ENCODE data around the gene GHDC. TPM values are rescaled to one million over a fixed set of nuclear protein-coding genes. Genes with fewer than 3 reads are reported as not detected.
A peak's percentile ranks its signal among the peaks of the same experiment; 100 is the strongest.
"Not testable (repeated sequence)": the region's sequence is repeated elsewhere in the genome, so short reads cannot be mapped to it uniquely, and the experiment has no call there.

The GHDC gene
- total RNA-seq, 1 donor from 2014 or later: 6.9 TPM

GRCh38 chr17:42203354-42203753 is 9.1 kb upstream of the GHDC start:
- FAIRE-seq (no peak), DNase-seq (ENCODE audit: low spot score in 2 of 2) (no peak)

- DNase-seq (ENCODE audit: low spot score in 2 of 2): no peak
- FAIRE-seq: no peak
These were observed 8.4 kb upstream of the GHDC start for GRCh38 chr17:42202696-42203095.

DNA sequence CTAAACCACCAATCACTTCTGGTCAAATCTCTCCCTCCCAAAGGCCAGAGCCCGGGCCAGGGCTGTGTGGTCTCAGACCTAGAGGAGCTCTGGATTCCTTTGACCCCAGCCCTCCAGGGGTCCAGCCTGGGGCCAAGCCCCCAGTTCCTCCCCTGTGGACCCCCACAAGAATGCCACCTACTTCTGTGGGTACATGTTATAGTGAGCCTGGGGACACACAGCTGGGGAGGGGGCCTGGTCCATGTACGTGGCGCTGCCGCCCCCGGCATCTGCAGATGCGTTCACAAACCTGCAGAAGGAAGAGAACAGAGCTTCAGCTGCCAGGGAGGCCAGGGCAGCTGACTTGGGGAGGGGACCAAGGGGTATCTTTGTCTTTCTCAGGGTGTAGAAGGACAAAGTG is 7.9 kb upstream of the GHDC start:
- FAIRE-seq (no peak), DNase-seq (ENCODE audit: low spot score in 2 of 2) (no peak)

DNA sequence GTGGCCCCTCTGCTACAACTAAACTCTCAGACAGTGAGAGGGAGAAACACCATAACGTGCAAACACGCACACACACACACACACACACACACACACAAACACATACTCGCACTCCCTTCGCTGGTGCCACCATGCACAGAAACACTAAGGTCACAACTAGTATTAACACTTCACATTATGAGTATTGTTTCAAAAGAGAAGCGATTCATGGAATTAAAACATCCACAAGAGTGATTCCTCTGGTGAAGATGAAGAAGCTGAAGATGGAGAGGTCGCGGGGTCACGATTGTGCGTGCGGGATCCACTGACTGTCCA is 7.1 kb upstream of the GHDC start:
- DNase-seq (ENCODE audit: low spot score in 2 of 2) (no peak), FAIRE-seq (no peak)

- no peak for FAIRE-seq
- peak in 1 of 2 donors; percentile 42 for DNase-seq (ENCODE audit: low spot score in 2 of 2)
These were observed 6.6 kb upstream of the GHDC start for GRCh38 chr17:42200706-42201457.

DNA sequence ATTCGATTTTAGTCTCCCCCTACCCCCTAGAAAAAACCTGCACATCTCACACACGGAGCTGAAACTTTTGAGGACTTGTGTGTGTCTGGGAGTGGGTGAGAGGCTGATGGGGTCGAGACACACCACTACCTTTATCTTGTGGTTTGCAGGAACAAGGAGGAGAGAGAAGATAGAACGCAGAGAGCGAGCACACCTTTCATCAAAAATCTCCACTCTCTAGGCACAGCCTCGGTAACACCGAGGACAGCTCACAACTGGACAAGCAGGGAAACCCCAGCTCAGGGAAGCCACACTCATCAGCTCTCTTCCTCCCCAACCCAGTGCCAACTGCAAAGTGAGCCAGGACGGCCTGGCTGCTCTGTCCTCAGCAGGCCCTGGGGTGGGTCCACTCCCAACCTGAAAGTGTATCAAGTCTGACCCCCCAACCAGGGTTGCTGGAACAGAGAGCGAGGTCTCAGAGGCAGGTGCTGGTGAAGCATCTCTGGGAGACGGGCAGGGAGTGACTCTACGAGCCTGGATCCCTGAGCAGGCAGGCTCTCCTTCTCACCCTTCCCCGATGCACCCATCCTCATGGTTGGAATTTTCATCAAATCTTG is 5.2 kb upstream of the GHDC start:
- FAIRE-seq: no peak
- no peak for DNase-seq (ENCODE audit: low spot score in 2 of 2)

- no peak for DNase-seq (ENCODE audit: low spot score in 2 of 2)
- no peak for FAIRE-seq
These were observed 4.6 kb upstream of the GHDC start for GRCh38 chr17:42198897-42199296.

DNA sequence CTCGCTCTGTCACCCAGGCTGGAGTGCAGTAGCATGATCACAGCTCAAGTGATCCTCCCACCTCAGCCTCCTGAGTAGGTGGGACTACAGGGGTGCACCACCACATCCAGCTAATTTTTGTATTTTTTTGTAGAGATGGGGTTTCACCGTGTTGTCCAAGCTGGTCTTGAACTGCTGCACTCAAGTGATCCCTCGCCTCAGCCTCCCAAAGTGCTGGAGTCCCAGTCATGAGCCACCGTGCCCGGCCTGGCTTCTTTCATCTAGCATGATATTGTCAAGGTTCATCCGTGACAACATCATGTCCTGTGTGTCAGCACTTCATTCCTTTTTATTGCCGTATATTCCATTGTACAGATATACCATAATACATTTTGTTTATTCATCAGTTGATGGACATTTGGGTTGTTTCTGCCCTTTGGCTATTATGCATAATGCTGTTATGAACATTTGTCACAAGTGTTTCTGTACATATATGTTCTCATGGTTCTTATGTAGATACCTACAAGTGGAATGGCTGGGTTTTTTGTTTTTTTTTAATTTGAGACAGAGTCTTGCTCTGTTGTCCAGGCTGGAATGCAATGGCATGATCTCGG is 3.4 kb upstream of the GHDC start:
- FAIRE-seq: no peak
- DNase-seq (ENCODE audit: low spot score in 2 of 2): no peak

- no peak for DNase-seq (ENCODE audit: low spot score in 2 of 2)
- FAIRE-seq: no peak
These were observed 902 bp downstream of the GHDC start for GRCh38 chr17:42193216-42193968.

DNA sequence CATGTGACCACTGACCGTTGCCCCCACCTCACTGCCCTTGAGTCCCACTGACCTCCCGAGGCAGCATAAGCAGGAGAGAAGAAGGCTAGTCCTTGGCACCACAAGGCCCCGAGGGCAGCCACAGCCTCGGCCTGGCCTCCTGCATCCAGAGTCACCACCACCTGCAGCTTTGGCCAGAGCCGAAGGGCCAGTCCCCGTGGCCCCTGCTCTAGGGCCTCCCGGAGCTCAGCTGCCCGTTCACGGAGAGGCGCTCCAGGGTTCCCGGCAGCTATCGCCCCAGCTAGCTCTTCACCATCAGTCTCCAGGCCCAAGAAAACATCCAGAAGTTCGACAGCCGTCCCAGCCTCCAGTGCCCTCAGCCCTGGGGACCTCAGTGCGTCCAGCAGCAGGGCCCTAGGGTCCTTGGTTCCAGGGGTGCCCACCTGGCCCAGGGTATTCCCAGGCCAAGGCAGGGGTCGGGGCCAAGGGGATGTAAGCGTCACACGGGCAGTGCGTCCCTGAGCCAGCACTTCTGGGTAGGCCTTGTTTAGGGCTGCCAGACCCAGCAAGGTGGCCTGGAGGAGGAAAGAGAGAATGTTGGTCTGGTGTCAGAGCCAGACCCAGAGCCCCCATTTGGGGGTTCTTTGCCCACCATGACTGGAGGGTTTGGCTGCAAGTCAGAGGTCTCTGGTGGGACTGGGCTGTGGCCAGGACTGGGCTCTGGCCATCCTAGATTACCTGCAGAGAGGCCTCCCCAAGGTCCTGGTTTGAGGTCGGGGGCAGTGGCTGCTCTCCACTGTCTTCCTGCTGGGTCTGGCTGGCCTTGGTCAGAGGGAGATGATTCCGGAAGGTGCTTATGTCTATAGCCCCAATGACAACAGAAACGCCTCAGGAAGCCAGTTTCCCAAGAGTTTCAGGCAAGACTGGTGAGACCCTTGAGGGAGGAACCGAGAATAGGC is 1.8 kb downstream of the GHDC start:
- no peak for FAIRE-seq
- DNase-seq (ENCODE audit: low spot score in 2 of 2): no peak

GRCh38 chr17:42191275-42191608 is 3.1 kb downstream of the GHDC start:
- no peak for FAIRE-seq

DNA sequence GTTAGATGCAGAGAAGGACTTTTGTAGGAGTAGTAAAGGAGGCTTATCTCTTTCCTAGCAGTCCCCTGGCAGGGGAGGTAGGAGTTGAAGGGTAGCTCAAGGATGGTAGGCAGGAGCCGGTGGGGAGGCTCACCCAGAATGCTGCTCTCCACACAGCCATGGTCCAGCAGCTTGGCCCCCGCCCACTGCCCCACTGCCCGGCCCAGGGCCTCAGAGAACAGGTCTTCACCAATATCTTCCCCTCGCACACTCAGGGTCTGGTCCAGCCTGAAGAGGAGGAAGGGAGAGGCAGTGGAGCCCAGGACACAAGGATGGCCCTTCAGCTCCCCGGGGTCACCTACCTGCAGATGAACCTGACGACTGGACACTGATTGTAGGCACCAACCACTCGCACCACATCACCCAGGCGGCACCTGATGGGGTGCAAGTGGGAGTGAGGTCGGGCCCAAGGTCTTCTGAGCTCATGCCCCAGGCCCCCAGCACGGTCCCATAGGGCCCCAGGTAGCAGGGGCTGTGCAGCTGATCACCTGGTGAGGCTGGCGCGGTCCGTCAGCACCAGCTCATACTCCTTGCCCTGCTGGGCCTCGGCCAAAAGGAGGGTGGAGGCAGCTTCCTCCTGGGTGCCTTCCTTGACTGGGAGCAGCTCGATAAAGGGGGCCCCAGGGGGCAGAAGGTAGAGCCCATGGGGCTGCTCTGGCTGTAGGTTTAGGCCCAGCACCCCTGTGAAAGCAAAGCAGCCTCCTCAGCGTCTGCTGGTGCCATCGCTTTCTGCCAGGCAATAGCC is 3.6 kb downstream of the GHDC start:
- FAIRE-seq: no peak
- DNase-seq (ENCODE audit: low spot score in 2 of 2): no peak

More at GRCh38 chr17:42191275-42191608, 3.1 kb downstream of the GHDC start:
- DNase-seq (ENCODE audit: low spot score in 2 of 2): no peak

GRCh38 chr17:42189651-42189965 is 4.7 kb downstream of the GHDC start:
- DNase-seq (ENCODE audit: low spot score in 2 of 2) (no peak), FAIRE-seq (no peak)

GRCh38 chr17:42188749-42189650 is 5.3 kb downstream of the GHDC start:
- DNase-seq (ENCODE audit: low spot score in 2 of 2): no peak
- FAIRE-seq: no peak

DNA sequence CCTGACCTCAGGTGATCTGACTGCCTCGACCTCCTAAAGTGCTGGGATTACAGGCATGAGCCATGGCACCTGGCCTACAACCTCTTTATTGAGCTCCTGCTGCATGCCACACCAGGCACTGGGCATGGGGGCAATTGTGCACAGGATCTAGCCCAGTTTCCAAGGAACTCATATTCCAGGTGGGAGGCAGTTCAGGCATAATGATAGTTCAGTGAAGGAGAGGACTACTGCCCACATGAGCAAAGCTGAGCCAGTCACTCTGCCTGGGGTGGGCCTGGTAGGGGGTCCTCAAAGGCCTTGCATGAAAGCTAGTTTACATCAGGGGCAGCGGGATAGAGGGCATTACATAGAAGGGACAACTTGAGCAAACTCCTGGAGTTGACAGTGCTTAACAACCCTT is 6.5 kb downstream of the GHDC start:
- DNase-seq (ENCODE audit: low spot score in 2 of 2) (no peak), FAIRE-seq (no peak)

- DNase-seq (ENCODE audit: low spot score in 2 of 2); FAIRE-seq: not testable (repeated sequence)
These were observed 8.1 kb downstream of the GHDC start for GRCh38 chr17:42186191-42186590.

- DNase-seq (ENCODE audit: low spot score in 2 of 2) (no peak), FAIRE-seq (no peak)
These were observed 8.7 kb downstream of the GHDC start for GRCh38 chr17:42185621-42185930.

GRCh38 chr17:42184713-42185620 is 9.3 kb downstream of the GHDC start, which contains the start of gene HCRT:
Gene HCRT (minus strand): TSS chr17:42185452. CDS start chr17:42185365, 87 bp downstream.
- FAIRE-seq: no peak
- no peak for DNase-seq (ENCODE audit: low spot score in 2 of 2)
